HepG2 (cell line): ENCODE results near the gene SMARCD1. TPM values are rescaled to one million over a fixed set of nuclear protein-coding genes. Genes with fewer than 3 reads are reported as not detected.
A peak's percentile ranks its signal among the peaks of the same experiment; 100 is the strongest.

ENCODE experiments used
- XRCC5 ChIP-seq: fragments of 200-400 bp; formaldehyde crosslinking; optimal IDR thresholded peaks from 2 replicates; pipeline ENCODE3; 2017; ENCODE audit warnings: mild to moderate bottlenecking, low read length
- ZNF142 ChIP-seq: sonication (generic); formaldehyde crosslinking; IDR thresholded peaks from 2 replicates; pipeline ENCODE4 v1.4.0; 2020; ENCODE audit warnings: missing genetic modification reagents
- ZNF343 ChIP-seq: sonication (generic); formaldehyde crosslinking; IDR thresholded peaks from 2 replicates; pipeline ENCODE4 v1.4.0; 2020; ENCODE audit warnings: mild to moderate bottlenecking, missing genetic modification reagents
- ZNF543 ChIP-seq: sonication (generic); formaldehyde crosslinking; IDR thresholded peaks from 2 replicates; pipeline ENCODE4 v1.4.0; 2020; ENCODE audit warnings: mild to moderate bottlenecking, missing genetic modification reagents
- polyA plus RNA-seq, 8 experiments: library from polyadenylated mRNA; depleted of rRNA in 3 of 8; stranded (reverse) in 7 of 8; unstranded in 1 of 8; fragments of >200 nt; fragmentation: Illumina TruSeq in 4 of 8; extraction: Trizol in 4 of 8; gene quantifications; 2 replicates each; pipeline versions ENCODE4 v1.2.1 to v1.2.3, GENCODE V29; 2011 to 2016; ENCODE audit warnings: low read depth in 4 of 8, missing spikeins in 1 of 8, mixed read lengths in 1 of 8; ENCODE audit not compliant: insufficient read depth in 1 of 8
- total RNA-seq, 5 experiments: library from RNA; depleted of rRNA; stranded (reverse); fragments of >200 nt; fragmentation: Illumina TruSeq; extraction: Trizol; gene quantifications; 2 replicates each; pipeline ENCODE4 v1.2.3, GENCODE V29; 2016; ENCODE audit warnings: low read depth in 1 of 5
- TF ChIP-seq, protein P1 (sequence below): sonication (generic); formaldehyde crosslinking; IDR thresholded peaks from 2 replicates; pipeline ENCODE4 v1.4.0; 2020; ENCODE audit warnings: missing genetic modification reagents

The SMARCD1 gene
- total and polyA plus RNA-seq, 2 of the 13 experiments (the other 11 are each of a cell fraction or from before 2014, with no cell fraction given) = 51.7 to 54.6 TPM

DNA sequence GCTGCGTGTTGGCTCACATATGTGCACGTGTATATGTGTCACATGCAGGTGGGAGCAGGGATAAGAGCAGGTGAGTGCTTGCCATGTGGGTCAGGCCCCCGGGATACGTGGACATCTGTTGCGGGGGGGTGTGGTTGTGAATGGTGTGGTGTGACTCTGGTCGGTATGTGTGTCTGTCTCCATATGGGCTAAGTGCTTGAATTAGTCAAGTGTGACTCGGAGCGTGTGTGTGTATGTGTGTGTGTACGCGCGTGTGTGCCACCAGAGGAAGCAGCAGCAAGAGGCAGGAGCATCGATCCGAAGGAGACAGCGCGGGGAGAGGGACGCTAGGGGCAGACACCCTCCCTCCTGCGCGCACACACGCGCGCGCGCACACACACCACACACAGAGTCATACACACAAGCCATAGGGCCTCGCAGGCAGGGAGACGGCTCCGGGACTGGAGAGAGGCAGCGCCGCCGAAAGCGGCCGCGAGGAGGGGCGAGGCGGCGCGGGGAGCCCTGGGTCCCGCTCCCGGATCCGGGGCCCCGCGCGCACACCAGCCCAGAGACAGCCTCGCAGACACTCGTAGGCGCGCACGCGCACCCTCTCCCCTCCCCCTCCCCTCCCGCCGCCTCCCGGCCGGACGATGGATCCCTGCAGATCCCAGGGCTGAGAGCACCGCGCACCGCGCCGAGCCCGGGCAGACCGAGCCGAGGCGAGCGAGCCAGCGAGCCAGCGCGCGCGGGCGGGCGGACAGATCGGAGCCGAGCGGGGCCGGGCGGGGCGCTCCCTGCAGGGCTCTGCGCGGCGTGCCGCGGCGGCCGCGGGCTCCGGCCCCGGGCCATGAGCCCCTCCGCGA lies 27.9 kb upstream of the SMARCD1 start, which contains the start of gene ASIC1 (continued):
- TF ChIP-seq ZNF142 (CRISPR knock-in tag) = peak; percentile 93
- TF ChIP-seq XRCC5 = peak; percentile 23
- 0 out of 2 replicates have a peak, but pooled peaks have one; percentile 48 for TF ChIP-seq ZNF543 (CRISPR knock-in tag)
- TF ChIP-seq, protein P1, sequence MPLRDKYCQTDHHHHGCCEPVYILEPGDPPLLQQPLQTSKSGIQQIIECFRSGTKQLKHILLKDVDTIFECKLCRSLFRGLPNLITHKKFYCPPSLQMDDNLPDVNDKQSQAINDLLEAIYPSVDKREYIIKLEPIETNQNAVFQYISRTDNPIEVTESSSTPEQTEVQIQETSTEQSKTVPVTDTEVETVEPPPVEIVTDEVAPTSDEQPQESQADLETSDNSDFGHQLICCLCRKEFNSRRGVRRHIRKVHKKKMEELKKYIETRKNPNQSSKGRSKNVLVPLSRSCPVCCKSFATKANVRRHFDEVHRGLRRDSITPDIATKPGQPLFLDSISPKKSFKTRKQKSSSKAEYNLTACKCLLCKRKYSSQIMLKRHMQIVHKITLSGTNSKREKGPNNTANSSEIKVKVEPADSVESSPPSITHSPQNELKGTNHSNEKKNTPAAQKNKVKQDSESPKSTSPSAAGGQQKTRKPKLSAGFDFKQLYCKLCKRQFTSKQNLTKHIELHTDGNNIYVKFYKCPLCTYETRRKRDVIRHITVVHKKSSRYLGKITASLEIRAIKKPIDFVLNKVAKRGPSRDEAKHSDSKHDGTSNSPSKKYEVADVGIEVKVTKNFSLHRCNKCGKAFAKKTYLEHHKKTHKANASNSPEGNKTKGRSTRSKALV = peak; percentile 89
- TF ChIP-seq ZNF343 (CRISPR knock-in tag) = 0 out of 2 replicates have a peak, but pooled peaks have one; percentile 36
